ENCODE measurements around the gene OR51F1.
"Not testable (repeated sequence)": the region's sequence is repeated elsewhere in the genome, so short reads cannot be mapped to it uniquely, and the experiment has no call there.

Gene OR51F1

DNA sequence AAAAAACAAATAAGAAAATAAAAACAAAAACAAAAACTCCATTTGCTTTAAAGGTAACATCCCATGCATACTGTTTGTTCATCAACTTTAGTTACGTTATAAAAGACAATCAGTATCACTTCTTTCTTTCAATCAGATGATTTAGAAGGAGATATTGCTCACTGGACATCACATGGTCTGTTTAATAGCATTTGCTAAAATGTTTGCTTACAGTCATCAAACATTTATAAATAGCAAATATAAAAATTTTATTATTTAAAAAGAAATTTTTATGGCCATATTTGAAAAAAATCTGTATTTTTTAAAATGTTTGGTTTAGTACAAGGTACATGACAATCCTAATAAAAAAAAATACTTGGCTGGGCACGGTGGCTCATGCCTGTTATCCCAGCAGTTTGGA is 42.6 kb downstream of the OR51F1 start:
- no peak for DNase-seq (ENCODE audit: low read depth)
- H3K4me3 ChIP-seq (ENCODE audit: low read length): no peak overlapping the region
- TF ChIP-seq, protein P1, sequence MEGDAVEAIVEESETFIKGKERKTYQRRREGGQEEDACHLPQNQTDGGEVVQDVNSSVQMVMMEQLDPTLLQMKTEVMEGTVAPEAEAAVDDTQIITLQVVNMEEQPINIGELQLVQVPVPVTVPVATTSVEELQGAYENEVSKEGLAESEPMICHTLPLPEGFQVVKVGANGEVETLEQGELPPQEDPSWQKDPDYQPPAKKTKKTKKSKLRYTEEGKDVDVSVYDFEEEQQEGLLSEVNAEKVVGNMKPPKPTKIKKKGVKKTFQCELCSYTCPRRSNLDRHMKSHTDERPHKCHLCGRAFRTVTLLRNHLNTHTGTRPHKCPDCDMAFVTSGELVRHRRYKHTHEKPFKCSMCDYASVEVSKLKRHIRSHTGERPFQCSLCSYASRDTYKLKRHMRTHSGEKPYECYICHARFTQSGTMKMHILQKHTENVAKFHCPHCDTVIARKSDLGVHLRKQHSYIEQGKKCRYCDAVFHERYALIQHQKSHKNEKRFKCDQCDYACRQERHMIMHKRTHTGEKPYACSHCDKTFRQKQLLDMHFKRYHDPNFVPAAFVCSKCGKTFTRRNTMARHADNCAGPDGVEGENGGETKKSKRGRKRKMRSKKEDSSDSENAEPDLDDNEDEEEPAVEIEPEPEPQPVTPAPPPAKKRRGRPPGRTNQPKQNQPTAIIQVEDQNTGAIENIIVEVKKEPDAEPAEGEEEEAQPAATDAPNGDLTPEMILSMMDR (IDR thresholded peaks at IDR 0.05; ENCODE audit: insufficient read depth, low read depth, low read length, missing control alignments): no peak

DNA sequence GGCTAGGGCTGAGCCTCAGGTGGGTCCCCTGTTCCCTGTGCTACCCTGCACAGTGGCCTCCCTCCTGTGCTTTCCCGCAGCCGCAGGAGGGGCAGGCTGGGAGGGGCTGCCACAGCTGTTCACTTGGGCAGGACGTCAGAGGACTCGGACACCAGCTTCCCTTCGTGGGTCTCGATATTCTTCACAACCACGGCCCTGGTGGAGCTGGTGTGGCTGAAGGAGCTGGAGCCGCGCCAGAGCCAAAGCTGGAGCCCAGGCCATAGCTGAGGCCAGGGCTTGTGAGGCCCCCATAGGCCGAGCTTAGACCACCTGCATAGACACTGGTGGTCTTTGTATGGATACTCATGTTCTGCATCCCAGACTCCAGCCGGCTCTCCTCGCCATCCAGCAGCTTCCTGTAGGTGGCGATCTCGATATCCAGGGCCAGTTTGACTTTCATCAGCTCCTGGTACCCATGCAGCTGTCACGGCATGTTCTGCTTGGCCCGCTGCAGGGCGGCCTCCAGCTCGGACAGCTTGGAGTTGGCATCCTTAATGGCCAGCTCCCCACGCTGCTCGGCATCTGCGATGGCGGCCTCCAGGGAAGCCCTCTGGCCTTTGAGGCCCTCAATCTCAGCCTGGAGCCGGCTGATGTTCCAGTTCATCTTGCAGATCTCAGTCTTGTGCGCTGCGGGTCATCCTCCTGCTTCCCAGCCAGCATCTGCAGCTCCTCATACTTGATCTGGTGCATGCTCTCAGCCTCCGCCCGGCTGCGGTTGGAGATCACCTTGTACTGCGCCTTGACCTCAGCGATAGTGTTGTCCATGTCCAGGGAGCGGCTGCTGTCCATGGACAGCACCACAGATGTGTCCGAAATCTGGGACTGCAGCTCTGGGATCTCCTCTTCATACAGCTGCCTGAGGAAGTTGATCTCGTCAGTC is 46.9 kb downstream of the OR51F1 start:
- H3K4me3 ChIP-seq (ENCODE audit: low read length); DNase-seq (ENCODE audit: low read depth): not testable (repeated sequence)

Measured in epithelial cell of esophagus (primary cell).